H1 (cell line): ENCODE measurements around the gene APBA2. TPM values are rescaled to one million over a fixed set of nuclear protein-coding genes. Genes with fewer than 3 reads are reported as not detected.
A peak's percentile ranks its signal among the peaks of the same experiment; 100 is the strongest.

Experiments
- CTCF ChIA-PET: fragments of 300-600 bp; sonication (Branson Sonifier 250); formaldehyde crosslinking; loops from one replicate; lab custom pipeline; 2021; ENCODE audit not compliant: partially characterized antibody; lab: Charles Lee
- POLR2A ChIA-PET: fragments of 300-600 bp; sonication (Branson Sonifier 250); formaldehyde crosslinking; loops from one replicate; lab custom pipeline; 2021; ENCODE audit warnings: inconsistent platforms; ENCODE audit not compliant: partially characterized antibody; lab: Charles Lee
- DNase-seq, 2 experiments: peaks; one replicate each; pipeline versions ENCODE4 v3.0.0 to v3.0.0-alpha.2; 2010 to 2022; ENCODE audit warnings: low spot score in 2 of 2, low read depth in 1 of 2, mixed read lengths in 1 of 2
- FAIRE-seq: peaks from 2 replicates; lab custom pipeline; 2011; peaks lifted over from hg19 to GRCh38; lab: Jason Lieb, UNC
- H2AFZ ChIP-seq: 2 replicates; pipeline ENCODE4 v1.8.1; 2012; ENCODE audit warnings: low read length, inconsistent platforms
- H2AK5ac ChIP-seq: 2 replicates; pipeline ENCODE4 v1.6.1; 2013; ENCODE audit warnings: low read depth, low read length
- H2BK120ac ChIP-seq: replicated peaks from 2 replicates; pipeline ENCODE3; 2013; ENCODE audit warnings: low read depth, low read length, inconsistent platforms
- H2BK12ac ChIP-seq: 2 replicates; pipeline ENCODE4 v1.6.1; 2013; ENCODE audit warnings: low read depth, low read length
- H2BK15ac ChIP-seq: 2 replicates; pipeline ENCODE4 v1.6.1; 2013; ENCODE audit warnings: low read length
- H2BK20ac ChIP-seq: 2 replicates; pipeline ENCODE4 v1.6.1; 2013; ENCODE audit warnings: low read length
- H2BK5ac ChIP-seq: 2 replicates; pipeline ENCODE4 v1.6.1; 2013; ENCODE audit warnings: low read depth, low read length
- H3K14ac ChIP-seq: 2 replicates; pipeline ENCODE4 v1.6.1; 2013; ENCODE audit warnings: inconsistent platforms; ENCODE audit not compliant: insufficient read length
- H3K18ac ChIP-seq: 2 replicates; pipeline ENCODE4 v1.6.1; 2013; ENCODE audit warnings: low read length; ENCODE audit errors: extremely low read depth
- H3K23ac ChIP-seq: 2 replicates; pipeline ENCODE4 v1.6.1; 2013; ENCODE audit warnings: inconsistent platforms; ENCODE audit not compliant: insufficient read length
- H3K23me2 ChIP-seq: 2 replicates; pipeline ENCODE4 v1.6.1; 2013; ENCODE audit warnings: low read depth, low read length
- H3K27ac ChIP-seq: 2 replicates; pipeline ENCODE4 v1.6.1; 2011; ENCODE audit warnings: low read depth, low read length, inconsistent platforms
- H3K27me3 ChIP-seq, 4 experiments: replicated peaks in 1 of 4; 1 replicate in 1 of 4; 2 replicates in 3 of 4; pipeline versions ENCODE4 v1.6.1 to v1.8.1; 2011 to 2013; ENCODE audit warnings: low read length in 3 of 4, mild to moderate bottlenecking in 3 of 4, inconsistent platforms in 2 of 4, mixed read lengths in 2 of 4, moderate library complexity in 1 of 4; ENCODE audit not compliant: control insufficient read depth in 3 of 4, insufficient read depth in 3 of 4; ENCODE audit errors: extremely low read depth in 1 of 4
- H3K36me3 ChIP-seq, 4 experiments: 2 replicates each; pipeline versions ENCODE4 v1.6.1 to v1.8.1; 2011 to 2013; ENCODE audit warnings: mild to moderate bottlenecking in 4 of 4, low read length in 3 of 4, moderate library complexity in 2 of 4, control low read depth in 1 of 4, inconsistent platforms in 1 of 4; ENCODE audit not compliant: insufficient read depth in 4 of 4, control insufficient read depth in 2 of 4
- H3K4ac ChIP-seq: replicated peaks from 2 replicates; pipeline ENCODE3; 2013; ENCODE audit warnings: low read length, low read depth, mixed read lengths, inconsistent platforms; ENCODE audit not compliant: insufficient read length
- H3K4me1 ChIP-seq, 4 experiments: replicated peaks in 1 of 4; 1 replicate in 1 of 4; 2 replicates in 3 of 4; pipeline versions ENCODE4 v1.6.1 to v1.8.1; 2011 to 2013; ENCODE audit warnings: low read length in 3 of 4, inconsistent platforms in 2 of 4, mixed read lengths in 1 of 4; ENCODE audit not compliant: insufficient read depth in 4 of 4, control insufficient read depth in 3 of 4
- H3K4me2 ChIP-seq, 2 experiments: 2 replicates each; pipeline versions ENCODE4 v1.6.1 to v1.8.1; 2011 to 2013; ENCODE audit warnings: low read depth in 2 of 2, low read length in 2 of 2, control low read depth in 1 of 2, inconsistent platforms in 1 of 2, mild to moderate bottlenecking in 1 of 2; ENCODE audit not compliant: insufficient read depth in 1 of 2
- H3K4me3 ChIP-seq, 4 experiments: fragments of 200-600, 300-600 bp in 1 of 4; sonication (generic), shearing (Covaris generic), sonication (Bioruptor Twin) in 1 of 4; 2 replicates each; pipeline versions ENCODE4 v1.5.1 to v1.8.1; 2011 to 2016; ENCODE audit warnings: low read length in 4 of 4, low read depth in 3 of 4, control low read depth in 2 of 4, inconsistent platforms in 2 of 4, mild to moderate bottlenecking in 2 of 4, mixed read lengths in 1 of 4, moderate library complexity in 1 of 4; ENCODE audit not compliant: insufficient read depth in 2 of 4; ENCODE audit errors: extremely low read depth in 1 of 4
- H3K56ac ChIP-seq: replicated peaks from 2 replicates; pipeline ENCODE3; 2013; ENCODE audit warnings: low read depth, mild to moderate bottlenecking, mixed read lengths, low read length, inconsistent platforms; ENCODE audit not compliant: insufficient read length
- H3K79me1 ChIP-seq: 2 replicates; pipeline ENCODE4 v1.6.1; 2013; ENCODE audit warnings: low read depth, low read length, control low read depth
- H3K79me2 ChIP-seq, 2 experiments: 2 replicates each; pipeline versions ENCODE4 v1.6.1 to v1.8.1; 2012 to 2013; ENCODE audit warnings: low read length in 2 of 2, mild to moderate bottlenecking in 2 of 2, inconsistent platforms in 1 of 2; ENCODE audit not compliant: insufficient read depth in 2 of 2, control insufficient read depth in 1 of 2
- H3K9ac ChIP-seq, 4 experiments: replicated peaks in 1 of 4; 1 replicate in 1 of 4; 2 replicates in 3 of 4; pipeline versions ENCODE4 v1.6.1 to v1.8.1; 2011 to 2013; ENCODE audit warnings: low read depth in 3 of 4, low read length in 3 of 4, control low read depth in 2 of 4, mild to moderate bottlenecking in 2 of 4, moderate library complexity in 2 of 4, inconsistent platforms in 1 of 4; ENCODE audit errors: extremely low read depth in 1 of 4
- H3K9me3 ChIP-seq, 2 experiments: 2 replicates each; pipeline versions ENCODE4 v1.6.1 to v1.8.1; 2012 to 2013; ENCODE audit warnings: mild to moderate bottlenecking in 2 of 2, moderate library complexity in 2 of 2, control low read depth in 1 of 2, inconsistent platforms in 1 of 2, low read depth in 1 of 2, low read length in 1 of 2, mixed read lengths in 1 of 2; ENCODE audit not compliant: insufficient read depth in 2 of 2
- H4K20me1 ChIP-seq, 2 experiments: replicated peaks in 1 of 2; 2 replicates each; pipeline versions ENCODE3 to v1.8.1; 2011 to 2013; ENCODE audit warnings: inconsistent platforms in 2 of 2, low read length in 2 of 2, mild to moderate bottlenecking in 1 of 2; ENCODE audit not compliant: insufficient read depth in 2 of 2, control insufficient read depth in 1 of 2
- H4K5ac ChIP-seq: 2 replicates; pipeline ENCODE4 v1.6.1; 2013; ENCODE audit warnings: low read length, low read depth, mixed read lengths, inconsistent platforms; ENCODE audit not compliant: insufficient read length
- H4K8ac ChIP-seq: 2 replicates; pipeline ENCODE4 v1.8.0; 2013; ENCODE audit warnings: mild to moderate bottlenecking, moderate library complexity, low read length, inconsistent platforms; ENCODE audit not compliant: insufficient read depth; ENCODE audit errors: extremely low read depth
- H4K91ac ChIP-seq: replicated peaks from 2 replicates; pipeline ENCODE3; 2013; ENCODE audit warnings: low read length, mixed read lengths, inconsistent platforms; ENCODE audit not compliant: insufficient read length
- EZH2 ChIP-seq: fragments of 200-600 bp; sonication (generic); IDR thresholded peaks from 2 replicates; pipeline ENCODE4 v1.7.1; 2012; ENCODE audit warnings: low read depth, mild to moderate bottlenecking, moderate library complexity, low read length, inconsistent platforms; ENCODE audit not compliant: severe bottlenecking
- KDM4A ChIP-seq: IDR thresholded peaks from one replicate; pipeline ENCODE4 v1.7.1; 2012; ENCODE audit warnings: low read depth, mild to moderate bottlenecking, moderate library complexity, low read length, inconsistent platforms; ENCODE audit not compliant: severe bottlenecking
- SIX5 ChIP-seq: IDR thresholded peaks from 2 replicates; pipeline ENCODE4 v1.6.1; 2011; ENCODE audit warnings: mild to moderate bottlenecking, low read depth, low read length
- SRF ChIP-seq: IDR thresholded peaks from 2 replicates; pipeline ENCODE4 v1.6.1; 2011; ENCODE audit warnings: mild to moderate bottlenecking, low read depth, low read length, moderate library complexity
- WGBS, 2 experiments: shearing (Covaris generic) in 1 of 2; methylation state at CpG; one replicate each; pipeline versions ENCODE4 v1.1.6 to v1.1.7; 2013 to 2015; ENCODE audit warnings: low lambda C conversion rate in 2 of 2, mixed read lengths in 2 of 2, inconsistent platforms in 1 of 2, low coverage in 1 of 2, missing lambda C conversion rate in 1 of 2; ENCODE audit not compliant: insufficient replicate concordance in 2 of 2, insufficient coverage in 1 of 2, insufficient read length in 1 of 2; ENCODE audit errors: extremely low coverage in 1 of 2, missing lambda C conversion rate in 1 of 2; 5-methylcytosine and 5-hydroxymethylcytosine counted together
- polyA plus RNA-seq, 7 experiments: library from polyadenylated mRNA; depleted of rRNA in 3 of 7; stranded (reverse) in 5 of 7; unstranded in 2 of 7; fragments of >200 nt in 5 of 7; fragments of 200-250 nt in 2 of 7; gene quantifications; 1 replicate in 5 of 7; 2 replicates in 1 of 7; 4 replicates in 1 of 7; pipeline versions ENCODE4 v1.2.1 to v1.2.3, GENCODE V29; 2011 to 2013; ENCODE audit warnings: missing spikeins in 2 of 7, mixed read lengths in 2 of 7
- total RNA-seq: library from RNA; stranded (reverse); fragmentation: NEBNext Ultra II Directional; extraction: Animal tissue kit (Norgen Biotek cat#: 25700); gene quantifications from 2 replicates; pipeline ENCODE4 v1.2.1, GENCODE V29; 2021
- TF ChIP-seq, protein P1 (sequence below): IDR thresholded peaks from 2 replicates; pipeline ENCODE4 v1.6.1; 2012; ENCODE audit warnings: inconsistent platforms

Gene APBA2
- total and polyA plus RNA-seq, 2 of the 8 experiments (the other 6 are each of a cell fraction or from before 2014, with no cell fraction given) = 15.5 to 19.0 TPM

DNA sequence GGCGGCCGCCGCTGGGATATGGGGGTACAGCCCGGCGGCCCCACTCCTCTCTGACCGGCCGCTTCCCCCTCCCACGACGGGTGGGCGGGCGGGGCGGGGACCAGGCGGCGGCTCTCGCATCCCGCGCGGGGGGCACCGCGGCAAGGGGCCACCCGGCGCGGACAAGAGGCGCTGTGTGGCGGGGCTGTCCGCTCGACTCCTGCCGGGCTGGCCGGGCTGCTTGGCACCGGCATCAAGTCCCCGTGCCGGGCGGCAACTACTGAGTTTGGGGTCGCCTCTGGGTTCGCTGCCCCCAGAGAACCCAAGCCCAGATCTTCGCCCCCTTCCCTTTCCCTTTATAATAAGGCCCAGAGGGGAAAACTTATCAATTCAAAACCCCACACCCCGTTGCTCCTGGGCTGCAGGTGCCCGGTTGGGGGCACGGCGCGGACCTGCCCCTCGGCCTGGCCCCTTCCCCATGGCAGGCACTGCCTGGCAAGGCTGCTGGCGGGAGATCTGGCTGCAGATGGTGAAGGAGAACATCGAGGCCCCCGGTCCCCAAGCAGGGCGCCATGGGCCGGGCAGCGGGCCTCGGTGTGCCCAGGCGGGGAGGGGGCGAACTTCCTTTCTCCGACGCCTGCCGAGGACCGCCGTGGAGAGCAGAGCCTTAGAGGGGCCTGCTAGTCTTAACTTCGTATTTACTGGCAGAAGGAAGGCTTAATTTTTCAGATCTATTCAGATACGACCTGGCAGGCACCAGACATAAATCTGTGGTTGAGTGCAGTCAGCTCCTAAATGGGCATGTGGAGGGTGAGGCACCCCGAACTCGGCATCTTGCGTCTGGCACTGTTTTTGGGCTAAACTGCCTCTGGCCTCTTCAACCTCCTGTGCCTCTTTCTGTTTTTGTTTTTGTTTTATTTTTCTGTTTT lies 911 bp downstream of the APBA2 start:
- no peak overlapping the region for H4K5ac ChIP-seq
- CTCF ChIA-PET = interaction anchor here (0.9 to 2.2 kb wide), 5 partner anchors 11 to 50 kb away, joined by 3 to 11 read pairs (median 4); no protein-coding TSS in a partner anchor
- H4K91ac ChIP-seq = no peak overlapping the region
- H3K27me3 ChIP-seq = peaks cover 7 to 34% (median 29%) of the 10 kb centered on the region in 4 experiments; a peak in 6 of 7 replicates
- H2AFZ ChIP-seq = no peak overlapping the region; the same call in 1 of the 2 replicates
- no peak overlapping the region for H3K56ac ChIP-seq
- H3K79me2 ChIP-seq = no peaks in the 10 kb centered on the region
- no peak overlapping the region for H2BK12ac ChIP-seq
- H3K4me2 ChIP-seq = peak overlapping the region; percentile 66 to 87
- no peak overlapping the region for H3K4ac ChIP-seq
- H3K18ac ChIP-seq = no peak overlapping the region; the same call in 1 of the 2 replicates
- no peak overlapping the region for H2AK5ac ChIP-seq
- TF ChIP-seq, protein P1, sequence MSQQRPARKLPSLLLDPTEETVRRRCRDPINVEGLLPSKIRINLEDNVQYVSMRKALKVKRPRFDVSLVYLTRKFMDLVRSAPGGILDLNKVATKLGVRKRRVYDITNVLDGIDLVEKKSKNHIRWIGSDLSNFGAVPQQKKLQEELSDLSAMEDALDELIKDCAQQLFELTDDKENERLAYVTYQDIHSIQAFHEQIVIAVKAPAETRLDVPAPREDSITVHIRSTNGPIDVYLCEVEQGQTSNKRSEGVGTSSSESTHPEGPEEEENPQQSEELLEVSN = peak; percentile 47; the same call in 1 of the 2 replicates
- peak; percentile 46 for TF ChIP-seq EZH2
- no peak for TF ChIP-seq SIX5
- TF ChIP-seq KDM4A = peak; percentile 12
- TF ChIP-seq SRF = no peak
- TF ChIP-seq, all 59 proteins: peak for 3
- Histone ChIP-seq H3K9me3 (no peaks in the 10 kb centered on the region), H2BK20ac (no peak overlapping the region), H2BK15ac (no peak overlapping the region), H2BK5ac (no peak overlapping the region), H3K23me2 (peaks cover 3% of the 10 kb centered on the region; the same call in 1 of the 2 replicates), H3K23ac (no peak overlapping the region), H3K4me1 (peaks cover 0 to 8% (median 4%) of the 10 kb centered on the region in 4 experiments; a peak in 4 of 7 replicates), H4K8ac (peak overlapping the region; percentile 65; the same call in 1 of the 2 replicates), H3K27ac (no peak overlapping the region), H3K9ac (peak overlapping the region in 1 of 4 experiments; percentile 57; a peak in 2 of 7 replicates), H4K20me1 (no peaks in the 10 kb centered on the region), H3K14ac (no peak overlapping the region), H2BK120ac (no peak overlapping the region), H3K79me1 (no peaks in the 10 kb centered on the region), H3K36me3 (no peaks in the 10 kb centered on the region), H3K4me3 (peak overlapping the region; percentile 48 to 63 (median 52))
- POLR2A ChIA-PET = interaction anchor here (0.6 to 2.1 kb wide), 8 partner anchors 8 to 129 kb away, joined by 3 to 7 read pairs (median 3); no protein-coding TSS in a partner anchor
- FAIRE-seq (no peak), DNase-seq (no peak)
- WGBS, 2 experiments = 42% methylated on average over 19 of the region's 61 CpGs; no CpG with 5 or more reads in 1 of the 2 experiments
